HepG2 (cell line): ENCODE results near the gene SRD5A2. TPM values are rescaled to one million over a fixed set of nuclear protein-coding genes. Genes with fewer than 3 reads are reported as not detected.

Experiments
- ATAC-seq: fragments of 200-7000 bp; cut with Tn5 transposase; 3 replicates; pipeline ENCODE4 v1.9.1; 2020; ENCODE audit warnings: mild to moderate bottlenecking, moderate library complexity
- BruUV-seq: library from RNA; stranded (reverse); fragments of 400-500 nt; replicated peaks from 2 replicates; lab custom pipeline; 2021; lab: Mats Ljungman, UMichigan
- CTCF ChIA-PET: fragments of 300-600 bp; formaldehyde crosslinking; extraction: SDS; loops from one replicate; lab custom pipeline; 2021; ENCODE audit warnings: low total read pairs, inconsistent platforms, low intra/inter-chr PET ratio; lab: Yijun Ruan, JAX
- POLR2A ChIA-PET: fragments of 350-600 bp; sonication (Branson Sonifier 250); formaldehyde crosslinking; loops from one replicate; lab custom pipeline; 2020; ENCODE audit warnings: antibody characterized with exemption, inconsistent platforms; lab: Yijun Ruan, JAX
- DNase-seq: peaks from one replicate; pipeline ENCODE4 v3.0.0-alpha.2; 2015; ENCODE audit warnings: low spot score
- FAIRE-seq: peaks from 3 replicates; lab custom pipeline; 2011; peaks lifted over from hg19 to GRCh38; lab: Jason Lieb, UNC
- H2AFZ ChIP-seq: one replicate; pipeline ENCODE4 v1.6.1; 2011; ENCODE audit warnings: low read length, inconsistent platforms
- H3K27ac ChIP-seq: fragments of 300-600 bp; 3 replicates; pipeline ENCODE4 v1.8.0; 2011; ENCODE audit warnings: mixed run types, mild to moderate bottlenecking, mixed read lengths, low read length, inconsistent platforms; ENCODE audit not compliant: insufficient read depth; ENCODE audit errors: extremely low read length
- H3K27me3 ChIP-seq, 2 experiments: fragments of 200-600 bp in 1 of 2; 2 replicates in 1 of 2; 3 replicates in 1 of 2; pipeline versions ENCODE4 v1.6.0 to v1.8.0; 2011; ENCODE audit warnings: low read length in 2 of 2, mild to moderate bottlenecking in 2 of 2, moderate library complexity in 2 of 2, inconsistent platforms in 1 of 2; ENCODE audit not compliant: insufficient read depth in 2 of 2, control insufficient read depth in 1 of 2
- H3K36me3 ChIP-seq, 2 experiments: fragments of 200-600 bp in 1 of 2; replicated peaks in 1 of 2; 2 replicates in 1 of 2; 3 replicates in 1 of 2; pipeline versions ENCODE4 v1.5.1 to v1.8.0; 2011; ENCODE audit warnings: low read length in 2 of 2, inconsistent platforms in 1 of 2; ENCODE audit not compliant: insufficient read depth in 2 of 2, control insufficient read depth in 1 of 2
- H3K4me1 ChIP-seq: 2 replicates; pipeline ENCODE4 v1.5.1; 2012; ENCODE audit warnings: low read length, inconsistent platforms; ENCODE audit not compliant: insufficient read depth
- H3K4me2 ChIP-seq: 2 replicates; pipeline ENCODE4 v1.6.0; 2011; ENCODE audit warnings: low read depth, low read length, inconsistent platforms
- H3K4me3 ChIP-seq, 3 experiments: fragments of 200-600 bp in 1 of 3; sonication (generic), shearing (Covaris generic) in 1 of 3; replicated peaks in 1 of 3; 2 replicates each; pipeline ENCODE4 v1.5.1; 2011 to 2016; ENCODE audit warnings: low read length in 3 of 3, inconsistent platforms in 2 of 3, low read depth in 2 of 3, mild to moderate bottlenecking in 2 of 3, control low read depth in 1 of 3, mixed read lengths in 1 of 3; ENCODE audit not compliant: insufficient read depth in 1 of 3
- H3K79me2 ChIP-seq: one replicate; pipeline ENCODE4 v1.6.1; 2011; ENCODE audit warnings: low read length, inconsistent platforms; ENCODE audit not compliant: insufficient read depth
- H3K9ac ChIP-seq: 2 replicates; pipeline ENCODE4 v1.6.0; 2011; ENCODE audit warnings: mild to moderate bottlenecking, low read depth, low read length, inconsistent platforms; ENCODE audit not compliant: insufficient read depth
- H3K9me3 ChIP-seq: 2 replicates; pipeline ENCODE4 v1.5.1; 2012; ENCODE audit warnings: mild to moderate bottlenecking, low read length
- H4K20me1 ChIP-seq: 2 replicates; pipeline ENCODE4 v1.6.0; 2011; ENCODE audit warnings: inconsistent platforms, mild to moderate bottlenecking, low read length, moderate library complexity; ENCODE audit not compliant: insufficient read depth
- ARID5B ChIP-seq: IDR thresholded peaks from 2 replicates; pipeline ENCODE4 v1.4.0; 2020; ENCODE audit warnings: mild to moderate bottlenecking, missing genetic modification reagents
- HDAC2 ChIP-seq: sonication (generic); formaldehyde crosslinking; IDR thresholded peaks from 2 replicates; pipeline ENCODE4 v1.4.0; 2020; ENCODE audit warnings: missing genetic modification reagents
- HNF1A ChIP-seq, 2 experiments: sonication (generic) in 1 of 2; formaldehyde crosslinking in 1 of 2; IDR thresholded peaks; 2 replicates each; pipeline versions ENCODE4 v1.4.0 to v1.6.1; 2016 to 2020; ENCODE audit warnings: borderline replicate concordance in 1 of 2, low read depth in 1 of 2, mild to moderate bottlenecking in 1 of 2, missing genetic modification reagents in 1 of 2
- MAFF ChIP-seq: IDR thresholded peaks from 2 replicates; pipeline ENCODE4 v1.6.1; 2011; ENCODE audit warnings: low read depth, low read length, improper control_type of control experiment
- MAFK ChIP-seq, 2 experiments: IDR thresholded peaks in 1 of 2; conservative IDR thresholded peaks in 1 of 2; 2 replicates each; pipeline ENCODE4 v1.6.1; 2011; ENCODE audit warnings: improper control_type of control experiment in 2 of 2, low read length in 2 of 2
- NFYB ChIP-seq: sonication (generic); formaldehyde crosslinking; IDR thresholded peaks from 2 replicates; pipeline ENCODE4 v1.4.0; 2020; ENCODE audit warnings: missing genetic modification reagents
- RORA ChIP-seq: sonication (generic); formaldehyde crosslinking; IDR thresholded peaks from 2 replicates; pipeline ENCODE4 v1.5.0; 2020; ENCODE audit warnings: mild to moderate bottlenecking, missing genetic modification reagents, moderate library complexity
- SALL1 ChIP-seq: sonication (generic); formaldehyde crosslinking; IDR thresholded peaks from 2 replicates; pipeline ENCODE4 v1.8.0; 2022; ENCODE audit warnings: mild to moderate bottlenecking, missing genetic modification reagents
- ZBTB34 ChIP-seq: sonication (generic); formaldehyde crosslinking; IDR thresholded peaks from 2 replicates; pipeline ENCODE4 v1.8.0; 2022; ENCODE audit warnings: mild to moderate bottlenecking, missing genetic modification reagents
- ZC3H13 ChIP-seq: sonication (generic); formaldehyde crosslinking; IDR thresholded peaks from 2 replicates; pipeline ENCODE4 v1.8.1; 2023; ENCODE audit warnings: mild to moderate bottlenecking, missing genetic modification reagents, moderate library complexity
- ZNF274 ChIP-seq: sonication (generic); formaldehyde crosslinking; IDR thresholded peaks from 2 replicates; pipeline ENCODE4 v1.5.1; 2020; ENCODE audit warnings: mild to moderate bottlenecking, missing genetic modification reagents
- ZNF335 ChIP-seq: sonication (generic); formaldehyde crosslinking; IDR thresholded peaks from 2 replicates; pipeline ENCODE4 v1.4.0; 2020; ENCODE audit warnings: missing genetic modification reagents
- ZNF629 ChIP-seq: sonication (generic); formaldehyde crosslinking; conservative IDR thresholded peaks from 2 replicates; pipeline ENCODE4 v1.5.0; 2020; ENCODE audit warnings: missing genetic modification reagents
- WGBS: methylation state at CpG from one replicate; pipeline ENCODE4 v1.1.6; 2017; ENCODE audit warnings: low lambda C conversion rate; 5-methylcytosine and 5-hydroxymethylcytosine counted together
- in situ Hi-C: cut with HindIII; loops from 2 replicates; pipeline ENCODE4 v1.10.0; 2017; ENCODE audit warnings: low pct_unique_long_range_greater_than_20kb; ENCODE audit not compliant: extremely low pct_ligation_motif_present
- intact Hi-C: fragments of 100-400 bp; cut with micrococcal nuclease; formaldehyde crosslinking; loops from one replicate; pipeline ENCODE4 v1.10.0; 2022; ENCODE audit not compliant: unreplicated experiment
- polyA plus RNA-seq, 8 experiments: library from polyadenylated mRNA; depleted of rRNA in 3 of 8; stranded (reverse) in 7 of 8; unstranded in 1 of 8; fragments of >200 nt; fragmentation: Illumina TruSeq in 4 of 8; extraction: Trizol in 4 of 8; gene quantifications; 2 replicates each; pipeline versions ENCODE4 v1.2.1 to v1.2.3, GENCODE V29; 2011 to 2016; ENCODE audit warnings: low read depth in 4 of 8, missing spikeins in 1 of 8, mixed read lengths in 1 of 8; ENCODE audit not compliant: insufficient read depth in 1 of 8
- total RNA-seq, 5 experiments: library from RNA; depleted of rRNA; stranded (reverse); fragments of >200 nt; fragmentation: Illumina TruSeq; extraction: Trizol; gene quantifications; 2 replicates each; pipeline ENCODE4 v1.2.3, GENCODE V29; 2016; ENCODE audit warnings: low read depth in 1 of 5

SRD5A2 gene
- total and polyA plus RNA-seq, 2 of the 13 experiments (the other 11 are each of a cell fraction or from before 2014, with no cell fraction given): 0.01 TPM; not detected in 1

GRCh38 chr2:31578316-31578715, 2.4 kb downstream of the SRD5A2 start (continued):
- 0 out of 2 replicates have a peak, but pooled peaks have one; percentile 15 for TF ChIP-seq HNF1A (IDR thresholded peaks at IDR 0.05; ENCODE audit: low read depth)
- no peak for TF ChIP-seq HNF1A (CRISPR knock-in tag; IDR thresholded peaks at IDR 0.05; ENCODE audit: borderline replicate concordance)
- TF ChIP-seq ZNF629 (CRISPR knock-in tag): peak; percentile 67
- no peak for TF ChIP-seq NFYB (CRISPR knock-in tag)

GRCh38 chr2:31577143-31577542, 3.6 kb downstream of the SRD5A2 start:
- Histone ChIP-seq H3K9me3 (no peaks in the 10 kb centered on the region), H3K27me3 (peaks cover 0 to 21% of the 10 kb centered on the region in 2 experiments; a peak in 2 of 5 replicates), H2AFZ (no peak overlapping the region), H3K9ac (no peak overlapping the region), H4K20me1 (no peaks in the 10 kb centered on the region), H3K79me2 (no peaks in the 10 kb centered on the region), H3K4me1 (peaks cover 7% of the 10 kb centered on the region; the same call in 1 of the 2 replicates), H3K4me2 (no peak overlapping the region), H3K27ac (no peak overlapping the region), H3K36me3 (no peaks in the 10 kb centered on the region), H3K4me3 (no peak overlapping the region)
- no peak for FAIRE-seq
- TF ChIP-seq HDAC2 (CRISPR knock-in tag) (no peak), RORA (CRISPR knock-in tag) (no peak), ZC3H13 (no peak), MAFK (conservative IDR thresholded peaks at IDR 0.05 in 1 of 2, IDR thresholded peaks at IDR 0.05 in 1 of 2; ENCODE audit: low read length in 2 of 2) (peak in 1 of 2 experiments; percentile 66; a peak in 2 of 4 replicates), MAFF (peak; percentile 61), ZNF335 (no peak), SALL1 (CRISPR knock-in tag) (no peak), ZNF274 (CRISPR knock-in tag) (no peak), ARID5B (no peak), ZBTB34 (CRISPR knock-in tag) (no peak)
- BruUV-seq: no TSS peak
- ChIA-PET POLR2A (no interaction called here), CTCF (no interaction called here)
- ATAC-seq: no peak
- WGBS: 0% methylated on average over 1 of the region's 1 CpG
- intact Hi-C loops (no loop called here), in situ Hi-C loops (no loop called here)
- DNase-seq: no peak
